Measurements from ENCODE around the gene GSTA5. TPM values are rescaled to one million over a fixed set of nuclear protein-coding genes. Genes with fewer than 3 reads are reported as not detected.
"Not testable (repeated sequence)": the region's sequence is repeated elsewhere in the genome, so short reads cannot be mapped to it uniquely, and the experiment has no call there.

Gene GSTA5
- total and polyA plus RNA-seq, 4 donors = 0.09 to 0.22 TPM; not detected in 2

- WGBS, 2 donors = 95% methylated on average over 4 of the region's 4 CpGs
- H3K27ac ChIP-seq (ENCODE audit: low read depth in 1 of 2, low read length in 1 of 2) = no peak overlapping the region
- no peak overlapping the region for H3K4me3 ChIP-seq
- no peaks in the 10 kb centered on the region for H3K27me3 ChIP-seq (ENCODE audit: control insufficient read depth in 3 of 3, insufficient read depth in 3 of 3, low read length in 2 of 3)
- DNase-seq (no peak), ATAC-seq (ENCODE audit: insufficient read depth, low FRiP score) (no peak)
- H3K4me1 ChIP-seq (ENCODE audit: control insufficient read depth in 5 of 5, insufficient read depth in 5 of 5, low read length in 5 of 5) = no peaks in the 10 kb centered on the region
- H3K9me3 ChIP-seq (ENCODE audit: control insufficient read depth in 4 of 4, insufficient read depth in 3 of 4, low read length in 3 of 4) = no peaks in the 10 kb centered on the region
- H3K9ac ChIP-seq (ENCODE audit: insufficient read depth in 1 of 2, low read length in 2 of 2) = no peak overlapping the region
- no peaks in the 10 kb centered on the region for H3K36me3 ChIP-seq (ENCODE audit: control insufficient read depth in 4 of 4, insufficient read depth in 4 of 4, low read length in 4 of 4)
- TF ChIP-seq, protein P1, sequence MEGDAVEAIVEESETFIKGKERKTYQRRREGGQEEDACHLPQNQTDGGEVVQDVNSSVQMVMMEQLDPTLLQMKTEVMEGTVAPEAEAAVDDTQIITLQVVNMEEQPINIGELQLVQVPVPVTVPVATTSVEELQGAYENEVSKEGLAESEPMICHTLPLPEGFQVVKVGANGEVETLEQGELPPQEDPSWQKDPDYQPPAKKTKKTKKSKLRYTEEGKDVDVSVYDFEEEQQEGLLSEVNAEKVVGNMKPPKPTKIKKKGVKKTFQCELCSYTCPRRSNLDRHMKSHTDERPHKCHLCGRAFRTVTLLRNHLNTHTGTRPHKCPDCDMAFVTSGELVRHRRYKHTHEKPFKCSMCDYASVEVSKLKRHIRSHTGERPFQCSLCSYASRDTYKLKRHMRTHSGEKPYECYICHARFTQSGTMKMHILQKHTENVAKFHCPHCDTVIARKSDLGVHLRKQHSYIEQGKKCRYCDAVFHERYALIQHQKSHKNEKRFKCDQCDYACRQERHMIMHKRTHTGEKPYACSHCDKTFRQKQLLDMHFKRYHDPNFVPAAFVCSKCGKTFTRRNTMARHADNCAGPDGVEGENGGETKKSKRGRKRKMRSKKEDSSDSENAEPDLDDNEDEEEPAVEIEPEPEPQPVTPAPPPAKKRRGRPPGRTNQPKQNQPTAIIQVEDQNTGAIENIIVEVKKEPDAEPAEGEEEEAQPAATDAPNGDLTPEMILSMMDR (IDR thresholded peaks at IDR 0.05; ENCODE audit: control extremely low read depth, extremely low read depth) = no peak
Measured at GRCh38 chr6:52858416-52858815, 17.8 kb upstream of the GSTA5 start.

GRCh38 chr6:52856137-52856536, 15.5 kb upstream of the GSTA5 start:
- H3K9ac ChIP-seq (ENCODE audit: insufficient read depth in 1 of 2, low read length in 2 of 2); ATAC-seq (ENCODE audit: insufficient read depth, low FRiP score); H3K4me3 ChIP-seq; H3K36me3 ChIP-seq (ENCODE audit: control insufficient read depth in 4 of 4, insufficient read depth in 4 of 4, low read length in 4 of 4); H3K4me1 ChIP-seq (ENCODE audit: control insufficient read depth in 5 of 5, insufficient read depth in 5 of 5, low read length in 5 of 5); H3K27me3 ChIP-seq (ENCODE audit: control insufficient read depth in 3 of 3, insufficient read depth in 3 of 3, low read length in 2 of 3); H3K9me3 ChIP-seq (ENCODE audit: control insufficient read depth in 4 of 4, insufficient read depth in 3 of 4, low read length in 3 of 4); H3K27ac ChIP-seq (ENCODE audit: low read depth in 1 of 2, low read length in 1 of 2): not testable (repeated sequence)
- peak; percentile 17 to 48 (median 34) for DNase-seq
- WGBS, 2 donors = 20 to 23% methylated on average over 3 of the region's 3 CpGs

DNA sequence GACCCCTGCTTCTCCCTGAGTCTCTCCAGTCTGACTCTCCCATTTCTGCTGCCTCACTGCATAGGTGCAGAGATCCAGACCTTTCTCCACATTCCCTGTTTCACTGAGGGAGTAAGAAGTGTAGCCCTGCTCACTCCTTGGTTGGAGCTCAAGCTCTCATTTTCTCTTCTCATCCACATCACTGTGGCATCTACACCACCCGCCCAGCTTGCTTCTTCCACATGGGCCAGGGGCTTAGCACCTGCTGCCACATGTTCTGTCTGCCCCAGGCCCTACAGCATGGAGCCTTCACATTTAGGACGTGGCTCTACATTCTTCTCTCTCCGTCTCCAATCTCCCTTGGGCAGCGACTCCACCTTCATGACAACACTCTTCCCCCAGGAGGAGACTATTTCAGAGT, 8.5 kb upstream of the GSTA5 start:
- Histone ChIP-seq H3K27me3 (ENCODE audit: control insufficient read depth in 3 of 3, insufficient read depth in 3 of 3, low read length in 2 of 3) (no peaks in the 10 kb centered on the region), H3K27ac (ENCODE audit: low read depth in 1 of 2, low read length in 1 of 2) (no peak overlapping the region), H3K4me3 (no peak overlapping the region), H3K9ac (ENCODE audit: insufficient read depth in 1 of 2, low read length in 2 of 2) (no peak overlapping the region), H3K4me1 (ENCODE audit: control insufficient read depth in 5 of 5, insufficient read depth in 5 of 5, low read length in 5 of 5) (no peaks in the 10 kb centered on the region), H3K9me3 (ENCODE audit: control insufficient read depth in 4 of 4, insufficient read depth in 3 of 4, low read length in 3 of 4) (peaks cover 0 to 8% (median 0%) of the 10 kb centered on the region in 4 donors), H3K36me3 (ENCODE audit: control insufficient read depth in 4 of 4, insufficient read depth in 4 of 4, low read length in 4 of 4) (no peaks in the 10 kb centered on the region)
- no peak for DNase-seq
- TF ChIP-seq, protein P1 (IDR thresholded peaks at IDR 0.05; ENCODE audit: control extremely low read depth, extremely low read depth) = no peak
- ATAC-seq (ENCODE audit: insufficient read depth, low FRiP score) = no peak
- WGBS, 2 donors = 88 to 94% methylated on average over 4 of the region's 4 CpGs

- ATAC-seq (ENCODE audit: insufficient read depth, low FRiP score) = no peak
- Histone ChIP-seq H3K4me1 (ENCODE audit: control insufficient read depth in 5 of 5, insufficient read depth in 5 of 5, low read length in 5 of 5) (no peaks in the 10 kb centered on the region), H3K9me3 (ENCODE audit: control insufficient read depth in 4 of 4, insufficient read depth in 3 of 4, low read length in 3 of 4) (peaks cover 0 to 8% (median 0%) of the 10 kb centered on the region in 4 donors), H3K9ac (ENCODE audit: insufficient read depth in 1 of 2, low read length in 2 of 2) (no peak overlapping the region), H3K27me3 (ENCODE audit: control insufficient read depth in 3 of 3, insufficient read depth in 3 of 3, low read length in 2 of 3) (no peaks in the 10 kb centered on the region), H3K36me3 (ENCODE audit: control insufficient read depth in 4 of 4, insufficient read depth in 4 of 4, low read length in 4 of 4) (no peaks in the 10 kb centered on the region), H3K27ac (ENCODE audit: low read depth in 1 of 2, low read length in 1 of 2) (no peak overlapping the region), H3K4me3 (no peak overlapping the region)
- DNase-seq = no peak
- TF ChIP-seq, protein P1 (IDR thresholded peaks at IDR 0.05; ENCODE audit: control extremely low read depth, extremely low read depth) = no peak
- WGBS, 2 donors = 76 to 85% methylated on average over 1 of the region's 1 CpG
Measured at GRCh38 chr6:52846002-52846401, 5.4 kb upstream of the GSTA5 start.

Measured in lung (tissue), 12 donors.